NOMO-1 (cell line): ENCODE measurements around the gene GPR4.
A peak's percentile ranks its signal among the peaks of the same experiment; 100 is the strongest.

Experiments
- DNase-seq, 2 experiments: peaks; one replicate each; lab custom pipeline; 2025; ENCODE audit not compliant: unreplicated experiment in 2 of 2; lab: John Stamatoyannopoulos, UW

GPR4 gene

DNA sequence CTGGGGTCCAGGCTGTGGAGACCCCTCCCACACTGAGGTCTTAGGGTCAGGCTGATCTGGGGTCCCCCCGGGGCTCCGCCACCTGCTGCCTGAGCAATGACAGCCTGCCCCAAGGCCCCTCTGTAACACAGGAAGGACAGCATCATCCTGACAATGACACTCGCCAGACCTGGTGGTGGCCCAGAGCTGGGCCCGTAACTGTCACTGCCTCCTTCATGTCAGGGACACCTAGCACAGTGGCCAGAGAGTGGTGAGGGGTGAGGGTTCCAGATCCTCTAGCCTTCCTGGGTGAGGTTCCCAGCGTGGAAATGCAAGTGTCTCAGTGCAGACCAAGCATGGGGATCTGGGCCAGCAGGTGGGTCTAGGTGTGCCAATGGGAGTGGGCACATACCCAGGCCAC lies 45.2 kb downstream of the GPR4 start:
- no peak for DNase-seq

DNA sequence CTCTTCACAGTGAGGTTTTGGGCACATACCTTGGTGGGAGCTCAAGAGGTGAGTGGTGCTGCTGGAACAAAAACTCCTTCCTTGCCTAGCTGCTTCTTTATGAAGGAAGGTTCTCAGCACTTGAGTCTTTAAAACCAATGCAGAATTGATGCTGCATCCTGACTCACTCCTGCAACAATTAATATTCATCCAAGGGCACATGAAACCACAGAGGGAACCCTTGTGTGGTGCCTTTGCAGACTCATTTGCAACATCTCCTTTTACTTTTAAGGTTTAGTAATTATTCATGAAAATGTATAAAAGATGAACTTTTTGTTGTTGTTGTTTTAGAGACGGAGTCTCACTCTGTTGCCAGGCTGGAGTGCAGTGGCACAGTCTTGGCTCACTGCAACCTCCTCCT lies 47.5 kb downstream of the GPR4 start:
- DNase-seq: no peak

DNA sequence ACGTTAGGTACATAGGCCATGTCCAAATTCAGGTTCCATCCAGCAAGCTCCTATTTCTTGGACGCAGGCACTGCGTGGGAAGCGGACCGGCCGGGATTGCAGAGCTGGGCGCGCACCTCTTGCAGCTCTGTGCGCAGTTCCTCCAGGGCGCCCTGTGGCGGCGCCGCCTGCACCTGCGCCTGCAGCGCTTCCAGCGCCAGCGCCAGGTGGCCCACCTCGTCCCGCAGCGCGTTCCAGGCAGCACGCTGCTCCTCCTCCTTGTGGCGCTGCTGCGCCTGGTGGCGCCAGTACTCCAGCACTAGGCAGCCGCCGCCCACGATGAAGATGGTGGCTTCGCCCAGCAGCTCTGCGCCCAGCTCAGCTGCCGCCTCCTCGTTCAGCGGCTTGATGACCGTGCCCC lies 48.5 kb downstream of the GPR4 start:
- no peak for DNase-seq

DNA sequence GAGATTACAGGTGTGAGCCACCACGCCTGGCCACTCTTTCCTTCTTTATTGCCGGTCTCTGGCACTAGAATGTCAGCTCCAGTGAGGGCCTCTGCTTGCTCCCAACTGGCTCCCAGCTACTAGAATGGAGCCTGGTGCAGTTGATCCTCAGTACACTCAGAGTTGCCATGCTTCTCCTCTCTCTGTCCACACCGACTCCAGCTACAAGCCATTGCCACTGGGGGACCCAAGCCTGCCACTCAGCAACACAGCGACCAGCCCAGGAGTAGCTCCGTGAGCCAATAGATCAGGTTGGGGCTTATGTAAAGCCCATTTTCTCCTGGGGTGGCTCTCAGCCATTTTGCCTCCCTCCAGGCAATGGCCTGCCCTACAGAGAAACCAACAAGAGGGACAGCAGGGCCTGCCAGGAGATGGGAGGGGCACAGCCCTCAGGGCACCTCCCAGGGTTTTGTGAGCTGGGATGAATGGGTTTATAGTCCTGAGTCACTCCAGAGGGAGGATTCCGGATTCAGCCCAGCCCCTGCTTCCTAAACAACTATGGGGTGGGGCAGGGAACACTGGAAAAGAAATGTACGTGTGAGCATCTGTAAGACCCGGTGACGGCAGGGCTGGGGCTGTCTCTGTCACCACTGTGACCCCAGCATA lies 53.9 kb downstream of the GPR4 start:
- DNase-seq: no peak

DNA sequence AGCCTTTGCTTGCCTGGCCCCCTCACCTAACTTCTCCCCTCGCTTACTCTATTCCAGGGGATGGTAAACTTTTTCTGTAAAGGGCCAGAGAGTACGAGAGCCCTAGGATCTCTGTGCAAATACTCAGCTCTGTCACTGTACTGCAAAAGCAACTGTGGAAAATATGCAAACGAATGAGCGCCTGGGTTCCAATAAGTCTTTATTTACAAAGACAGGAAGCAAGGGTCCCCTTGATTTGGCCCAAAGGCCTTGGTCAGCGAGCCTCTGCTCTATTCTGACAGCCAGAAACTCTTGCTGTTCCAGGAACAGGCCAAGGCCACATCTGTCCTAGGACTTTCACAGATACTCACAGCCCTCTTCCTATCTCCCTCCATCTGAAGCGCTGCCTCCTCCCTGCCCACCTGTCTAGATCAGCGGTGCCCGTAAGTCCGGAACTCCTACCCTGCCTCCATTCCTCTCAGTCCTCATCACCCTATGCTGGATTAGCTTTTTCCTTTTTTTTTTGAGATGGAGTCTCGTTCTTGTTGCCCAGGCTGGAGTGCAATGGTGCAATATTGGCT lies 54.7 kb downstream of the GPR4 start:
- no peak for DNase-seq

DNA sequence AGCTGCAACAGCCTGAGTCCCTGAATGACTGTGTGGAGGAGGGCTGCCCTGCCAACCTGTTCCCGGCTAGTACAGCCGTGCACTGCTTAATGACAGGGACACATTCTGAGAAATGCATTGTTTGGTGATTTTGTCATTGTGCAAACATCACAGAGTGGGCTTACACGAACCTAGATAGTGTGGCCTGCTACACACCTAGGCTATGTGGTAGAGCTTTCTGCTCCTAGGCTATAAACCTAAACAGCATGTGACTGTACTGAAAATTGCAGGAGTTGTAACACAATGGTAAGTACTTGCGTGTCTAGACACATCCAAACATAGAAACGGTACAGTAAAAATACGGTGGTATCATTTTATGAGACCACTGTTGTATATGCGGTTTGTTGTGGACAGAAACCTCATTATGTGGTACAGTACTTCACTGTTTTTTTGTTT lies 59.8 kb downstream of the GPR4 start:
- peak; percentile 19 to 43 for DNase-seq
